H1 (cell line): ENCODE measurements around the gene PLEKHA5. TPM values are rescaled to one million over a fixed set of nuclear protein-coding genes. Genes with fewer than 3 reads are reported as not detected.

Source experiments
- CTCF ChIA-PET: fragments of 300-600 bp; sonication (Branson Sonifier 250); formaldehyde crosslinking; loops from one replicate; lab custom pipeline; 2021; ENCODE audit not compliant: partially characterized antibody; lab: Charles Lee
- POLR2A ChIA-PET: fragments of 300-600 bp; sonication (Branson Sonifier 250); formaldehyde crosslinking; loops from one replicate; lab custom pipeline; 2021; ENCODE audit warnings: inconsistent platforms; ENCODE audit not compliant: partially characterized antibody; lab: Charles Lee
- DNase-seq, 2 experiments: peaks; one replicate each; pipeline versions ENCODE4 v3.0.0 to v3.0.0-alpha.2; 2010 to 2022; ENCODE audit warnings: low spot score in 2 of 2, low read depth in 1 of 2, mixed read lengths in 1 of 2
- FAIRE-seq: peaks from 2 replicates; lab custom pipeline; 2011; peaks lifted over from hg19 to GRCh38; lab: Jason Lieb, UNC
- H2AFZ ChIP-seq: 2 replicates; pipeline ENCODE4 v1.8.1; 2012; ENCODE audit warnings: low read length, inconsistent platforms
- H2AK5ac ChIP-seq: 2 replicates; pipeline ENCODE4 v1.6.1; 2013; ENCODE audit warnings: low read depth, low read length
- H2BK120ac ChIP-seq: replicated peaks from 2 replicates; pipeline ENCODE3; 2013; ENCODE audit warnings: low read depth, low read length, inconsistent platforms
- H2BK12ac ChIP-seq: 2 replicates; pipeline ENCODE4 v1.6.1; 2013; ENCODE audit warnings: low read depth, low read length
- H2BK15ac ChIP-seq: 2 replicates; pipeline ENCODE4 v1.6.1; 2013; ENCODE audit warnings: low read length
- H2BK20ac ChIP-seq: 2 replicates; pipeline ENCODE4 v1.6.1; 2013; ENCODE audit warnings: low read length
- H2BK5ac ChIP-seq: 2 replicates; pipeline ENCODE4 v1.6.1; 2013; ENCODE audit warnings: low read depth, low read length
- H3K14ac ChIP-seq: 2 replicates; pipeline ENCODE4 v1.6.1; 2013; ENCODE audit warnings: inconsistent platforms; ENCODE audit not compliant: insufficient read length
- H3K18ac ChIP-seq: 2 replicates; pipeline ENCODE4 v1.6.1; 2013; ENCODE audit warnings: low read length; ENCODE audit errors: extremely low read depth
- H3K23ac ChIP-seq: 2 replicates; pipeline ENCODE4 v1.6.1; 2013; ENCODE audit warnings: inconsistent platforms; ENCODE audit not compliant: insufficient read length
- H3K23me2 ChIP-seq: 2 replicates; pipeline ENCODE4 v1.6.1; 2013; ENCODE audit warnings: low read depth, low read length
- H3K27ac ChIP-seq: 2 replicates; pipeline ENCODE4 v1.6.1; 2011; ENCODE audit warnings: low read depth, low read length, inconsistent platforms
- H3K27me3 ChIP-seq, 4 experiments: replicated peaks in 1 of 4; 1 replicate in 1 of 4; 2 replicates in 3 of 4; pipeline versions ENCODE4 v1.6.1 to v1.8.1; 2011 to 2013; ENCODE audit warnings: low read length in 3 of 4, mild to moderate bottlenecking in 3 of 4, inconsistent platforms in 2 of 4, mixed read lengths in 2 of 4, moderate library complexity in 1 of 4; ENCODE audit not compliant: control insufficient read depth in 3 of 4, insufficient read depth in 3 of 4; ENCODE audit errors: extremely low read depth in 1 of 4
- H3K36me3 ChIP-seq, 4 experiments: 2 replicates each; pipeline versions ENCODE4 v1.6.1 to v1.8.1; 2011 to 2013; ENCODE audit warnings: mild to moderate bottlenecking in 4 of 4, low read length in 3 of 4, moderate library complexity in 2 of 4, control low read depth in 1 of 4, inconsistent platforms in 1 of 4; ENCODE audit not compliant: insufficient read depth in 4 of 4, control insufficient read depth in 2 of 4
- H3K4ac ChIP-seq: replicated peaks from 2 replicates; pipeline ENCODE3; 2013; ENCODE audit warnings: low read length, low read depth, mixed read lengths, inconsistent platforms; ENCODE audit not compliant: insufficient read length
- H3K4me1 ChIP-seq, 4 experiments: replicated peaks in 1 of 4; 1 replicate in 1 of 4; 2 replicates in 3 of 4; pipeline versions ENCODE4 v1.6.1 to v1.8.1; 2011 to 2013; ENCODE audit warnings: low read length in 3 of 4, inconsistent platforms in 2 of 4, mixed read lengths in 1 of 4; ENCODE audit not compliant: insufficient read depth in 4 of 4, control insufficient read depth in 3 of 4
- H3K4me2 ChIP-seq, 2 experiments: 2 replicates each; pipeline versions ENCODE4 v1.6.1 to v1.8.1; 2011 to 2013; ENCODE audit warnings: low read depth in 2 of 2, low read length in 2 of 2, control low read depth in 1 of 2, inconsistent platforms in 1 of 2, mild to moderate bottlenecking in 1 of 2; ENCODE audit not compliant: insufficient read depth in 1 of 2
- H3K4me3 ChIP-seq, 4 experiments: fragments of 200-600, 300-600 bp in 1 of 4; sonication (generic), shearing (Covaris generic), sonication (Bioruptor Twin) in 1 of 4; 2 replicates each; pipeline versions ENCODE4 v1.5.1 to v1.8.1; 2011 to 2016; ENCODE audit warnings: low read length in 4 of 4, low read depth in 3 of 4, control low read depth in 2 of 4, inconsistent platforms in 2 of 4, mild to moderate bottlenecking in 2 of 4, mixed read lengths in 1 of 4, moderate library complexity in 1 of 4; ENCODE audit not compliant: insufficient read depth in 2 of 4; ENCODE audit errors: extremely low read depth in 1 of 4
- H3K56ac ChIP-seq: replicated peaks from 2 replicates; pipeline ENCODE3; 2013; ENCODE audit warnings: low read depth, mild to moderate bottlenecking, mixed read lengths, low read length, inconsistent platforms; ENCODE audit not compliant: insufficient read length
- H3K79me1 ChIP-seq: 2 replicates; pipeline ENCODE4 v1.6.1; 2013; ENCODE audit warnings: low read depth, low read length, control low read depth
- H3K79me2 ChIP-seq, 2 experiments: 2 replicates each; pipeline versions ENCODE4 v1.6.1 to v1.8.1; 2012 to 2013; ENCODE audit warnings: low read length in 2 of 2, mild to moderate bottlenecking in 2 of 2, inconsistent platforms in 1 of 2; ENCODE audit not compliant: insufficient read depth in 2 of 2, control insufficient read depth in 1 of 2
- H3K9ac ChIP-seq, 4 experiments: replicated peaks in 1 of 4; 1 replicate in 1 of 4; 2 replicates in 3 of 4; pipeline versions ENCODE4 v1.6.1 to v1.8.1; 2011 to 2013; ENCODE audit warnings: low read depth in 3 of 4, low read length in 3 of 4, control low read depth in 2 of 4, mild to moderate bottlenecking in 2 of 4, moderate library complexity in 2 of 4, inconsistent platforms in 1 of 4; ENCODE audit errors: extremely low read depth in 1 of 4
- H3K9me3 ChIP-seq, 2 experiments: 2 replicates each; pipeline versions ENCODE4 v1.6.1 to v1.8.1; 2012 to 2013; ENCODE audit warnings: mild to moderate bottlenecking in 2 of 2, moderate library complexity in 2 of 2, control low read depth in 1 of 2, inconsistent platforms in 1 of 2, low read depth in 1 of 2, low read length in 1 of 2, mixed read lengths in 1 of 2; ENCODE audit not compliant: insufficient read depth in 2 of 2
- H4K20me1 ChIP-seq, 2 experiments: replicated peaks in 1 of 2; 2 replicates each; pipeline versions ENCODE3 to v1.8.1; 2011 to 2013; ENCODE audit warnings: inconsistent platforms in 2 of 2, low read length in 2 of 2, mild to moderate bottlenecking in 1 of 2; ENCODE audit not compliant: insufficient read depth in 2 of 2, control insufficient read depth in 1 of 2
- H4K5ac ChIP-seq: 2 replicates; pipeline ENCODE4 v1.6.1; 2013; ENCODE audit warnings: low read length, low read depth, mixed read lengths, inconsistent platforms; ENCODE audit not compliant: insufficient read length
- H4K8ac ChIP-seq: 2 replicates; pipeline ENCODE4 v1.8.0; 2013; ENCODE audit warnings: mild to moderate bottlenecking, moderate library complexity, low read length, inconsistent platforms; ENCODE audit not compliant: insufficient read depth; ENCODE audit errors: extremely low read depth
- H4K91ac ChIP-seq: replicated peaks from 2 replicates; pipeline ENCODE3; 2013; ENCODE audit warnings: low read length, mixed read lengths, inconsistent platforms; ENCODE audit not compliant: insufficient read length
- CBX8 ChIP-seq: fragments of 300-800, 300-1000 bp; sonication (generic); IDR thresholded peaks from 2 replicates; pipeline ENCODE4 v1.7.1; 2016; ENCODE audit warnings: low read depth, low read length, borderline replicate concordance
- CTCF ChIP-seq, 3 experiments: IDR thresholded peaks; 1 replicate in 2 of 3; 2 replicates in 1 of 3; pipeline versions ENCODE4 v1.5.1 to v1.6.1; 2011; ENCODE audit warnings: low read length in 3 of 3, mild to moderate bottlenecking in 3 of 3, inconsistent platforms in 2 of 3, low read depth in 1 of 3, moderate library complexity in 1 of 3; ENCODE audit not compliant: insufficient read depth in 1 of 3; ENCODE audit errors: control extremely low read depth in 1 of 3
- HDAC2 ChIP-seq, 2 experiments: fragments of 300-600 bp in 1 of 2; sonication (generic) in 1 of 2; IDR thresholded peaks; 2 replicates each; pipeline ENCODE4 v1.6.1; 2011 to 2012; ENCODE audit warnings: low read depth in 2 of 2, low read length in 2 of 2, mild to moderate bottlenecking in 2 of 2, moderate library complexity in 2 of 2, borderline replicate concordance in 1 of 2, inconsistent platforms in 1 of 2
- JUND ChIP-seq: IDR thresholded peaks from 2 replicates; pipeline ENCODE4 v1.6.1; 2011; ENCODE audit warnings: mild to moderate bottlenecking, improper control_type of control experiment, low read length
- POLR2AphosphoS5 ChIP-seq: IDR thresholded peaks from 2 replicates; pipeline ENCODE4 v1.6.1; 2011; ENCODE audit warnings: low read depth, low read length
- SAP30 ChIP-seq: fragments of 300-600 bp; sonication (generic); IDR thresholded peaks from 2 replicates; pipeline ENCODE4 v1.7.1; 2012; ENCODE audit warnings: low read length, moderate library complexity, mild to moderate bottlenecking, inconsistent platforms; ENCODE audit not compliant: insufficient read depth, insufficient replicate concordance
- SP2 ChIP-seq: IDR thresholded peaks from 2 replicates; pipeline ENCODE4 v1.6.1; 2012; ENCODE audit warnings: mild to moderate bottlenecking, low read length, inconsistent platforms
- SRF ChIP-seq: IDR thresholded peaks from 2 replicates; pipeline ENCODE4 v1.6.1; 2011; ENCODE audit warnings: mild to moderate bottlenecking, low read depth, low read length, moderate library complexity
- TCF12 ChIP-seq: IDR thresholded peaks from 2 replicates; pipeline ENCODE4 v1.6.1; 2011; ENCODE audit warnings: low read depth, mild to moderate bottlenecking, low read length
- YY1 ChIP-seq: IDR thresholded peaks from 2 replicates; pipeline ENCODE4 v1.6.1; 2011; ENCODE audit warnings: low read depth, mild to moderate bottlenecking, low read length
- WGBS, 2 experiments: shearing (Covaris generic) in 1 of 2; methylation state at CpG; one replicate each; pipeline versions ENCODE4 v1.1.6 to v1.1.7; 2013 to 2015; ENCODE audit warnings: low lambda C conversion rate in 2 of 2, mixed read lengths in 2 of 2, inconsistent platforms in 1 of 2, low coverage in 1 of 2, missing lambda C conversion rate in 1 of 2; ENCODE audit not compliant: insufficient replicate concordance in 2 of 2, insufficient coverage in 1 of 2, insufficient read length in 1 of 2; ENCODE audit errors: extremely low coverage in 1 of 2, missing lambda C conversion rate in 1 of 2; 5-methylcytosine and 5-hydroxymethylcytosine counted together
- polyA plus RNA-seq, 7 experiments: library from polyadenylated mRNA; depleted of rRNA in 3 of 7; stranded (reverse) in 5 of 7; unstranded in 2 of 7; fragments of >200 nt in 5 of 7; fragments of 200-250 nt in 2 of 7; gene quantifications; 1 replicate in 5 of 7; 2 replicates in 1 of 7; 4 replicates in 1 of 7; pipeline versions ENCODE4 v1.2.1 to v1.2.3, GENCODE V29; 2011 to 2013; ENCODE audit warnings: missing spikeins in 2 of 7, mixed read lengths in 2 of 7
- total RNA-seq: library from RNA; stranded (reverse); fragmentation: NEBNext Ultra II Directional; extraction: Animal tissue kit (Norgen Biotek cat#: 25700); gene quantifications from 2 replicates; pipeline ENCODE4 v1.2.1, GENCODE V29; 2021

PLEKHA5 gene
- total and polyA plus RNA-seq, 2 of the 8 experiments (the other 6 are each of a cell fraction or from before 2014, with no cell fraction given), result 17.2 to 66.1 TPM

DNA sequence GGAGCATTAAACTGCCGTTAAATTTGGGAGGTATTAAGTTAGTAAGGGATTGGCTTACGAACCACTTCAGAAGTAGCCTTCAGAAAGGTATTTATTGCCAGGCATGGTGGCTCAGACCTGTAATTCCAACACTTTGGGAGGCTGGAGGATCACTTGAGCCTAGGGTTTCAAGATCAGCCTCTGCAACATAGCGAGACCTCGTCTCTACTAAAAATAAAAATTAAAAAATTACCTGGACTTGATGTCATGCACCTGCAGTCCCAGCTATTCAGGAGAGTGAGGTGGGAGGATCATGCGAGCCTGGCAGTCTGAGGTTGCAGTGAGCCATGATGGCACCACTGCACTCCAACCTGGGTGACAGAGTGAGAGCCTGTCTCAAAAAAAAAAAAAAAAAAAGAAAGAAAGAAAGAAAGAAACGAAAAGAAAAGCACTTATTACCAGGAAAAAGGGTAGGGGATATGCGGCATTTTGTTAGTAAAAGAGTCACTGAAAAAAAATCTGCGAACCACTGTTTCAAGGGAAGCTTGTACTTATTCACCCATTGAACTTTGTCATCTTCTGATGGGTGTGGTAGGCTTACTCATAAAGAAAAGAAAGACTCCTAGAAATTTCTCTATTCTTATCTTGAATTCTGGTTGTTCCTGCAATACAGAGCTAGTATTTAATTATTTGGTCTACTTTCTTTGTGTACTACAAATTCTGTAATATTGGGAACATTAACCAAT, 33.6 kb upstream of the PLEKHA5 start:
- Histone ChIP-seq H3K27ac (no peak overlapping the region), H3K4me2 (no peak overlapping the region), H2BK15ac (no peak overlapping the region), H2BK120ac (no peak overlapping the region), H3K23me2 (no peaks in the 10 kb centered on the region), H3K18ac (no peak overlapping the region), H2AK5ac (no peak overlapping the region), H3K4me3 (no peak overlapping the region), H3K56ac (no peak overlapping the region), H3K79me2 (no peaks in the 10 kb centered on the region), H3K36me3 (no peaks in the 10 kb centered on the region), H3K23ac (no peak overlapping the region), H4K20me1 (no peaks in the 10 kb centered on the region), H2BK12ac (no peak overlapping the region), H2AFZ (no peak overlapping the region), H4K5ac (no peak overlapping the region), H3K14ac (no peak overlapping the region), H4K8ac (no peak overlapping the region), H3K9me3 (no peaks in the 10 kb centered on the region), H2BK20ac (no peak overlapping the region), H3K79me1 (no peaks in the 10 kb centered on the region), H4K91ac (no peak overlapping the region), H3K4me1 (no peaks in the 10 kb centered on the region), H2BK5ac (no peak overlapping the region), H3K4ac (no peak overlapping the region), H3K9ac (no peak overlapping the region), H3K27me3 (no peaks in the 10 kb centered on the region)
- ChIA-PET CTCF (interaction anchor here (1.0 kb wide), 1 partner anchor 1529 kb away, joined by 5 read pairs; no protein-coding TSS in a partner anchor), POLR2A (no interaction called here)
- no peak for FAIRE-seq
- 88% methylated on average over 7 of the region's 8 CpGs; no CpG with 5 or more reads in 1 of the 2 experiments for WGBS, 2 experiments
- no peak for DNase-seq
- TF ChIP-seq SAP30 (no peak), HDAC2 (IDR thresholded peaks at IDR 0.05; ENCODE audit: borderline replicate concordance in 1 of 2, low read depth in 2 of 2, low read length in 2 of 2) (no peak), YY1 (no peak), POLR2AphosphoS5 (no peak), SP2 (no peak), CTCF (IDR thresholded peaks at IDR 0.05; ENCODE audit: control extremely low read depth in 1 of 3, insufficient read depth in 1 of 3, low read depth in 1 of 3, low read length in 3 of 3) (no peak), JUND (no peak), TCF12 (no peak), CBX8 (no peak), SRF (no peak)
